Measurements from ENCODE around the gene TDRD9.

TDRD9 gene

DNA sequence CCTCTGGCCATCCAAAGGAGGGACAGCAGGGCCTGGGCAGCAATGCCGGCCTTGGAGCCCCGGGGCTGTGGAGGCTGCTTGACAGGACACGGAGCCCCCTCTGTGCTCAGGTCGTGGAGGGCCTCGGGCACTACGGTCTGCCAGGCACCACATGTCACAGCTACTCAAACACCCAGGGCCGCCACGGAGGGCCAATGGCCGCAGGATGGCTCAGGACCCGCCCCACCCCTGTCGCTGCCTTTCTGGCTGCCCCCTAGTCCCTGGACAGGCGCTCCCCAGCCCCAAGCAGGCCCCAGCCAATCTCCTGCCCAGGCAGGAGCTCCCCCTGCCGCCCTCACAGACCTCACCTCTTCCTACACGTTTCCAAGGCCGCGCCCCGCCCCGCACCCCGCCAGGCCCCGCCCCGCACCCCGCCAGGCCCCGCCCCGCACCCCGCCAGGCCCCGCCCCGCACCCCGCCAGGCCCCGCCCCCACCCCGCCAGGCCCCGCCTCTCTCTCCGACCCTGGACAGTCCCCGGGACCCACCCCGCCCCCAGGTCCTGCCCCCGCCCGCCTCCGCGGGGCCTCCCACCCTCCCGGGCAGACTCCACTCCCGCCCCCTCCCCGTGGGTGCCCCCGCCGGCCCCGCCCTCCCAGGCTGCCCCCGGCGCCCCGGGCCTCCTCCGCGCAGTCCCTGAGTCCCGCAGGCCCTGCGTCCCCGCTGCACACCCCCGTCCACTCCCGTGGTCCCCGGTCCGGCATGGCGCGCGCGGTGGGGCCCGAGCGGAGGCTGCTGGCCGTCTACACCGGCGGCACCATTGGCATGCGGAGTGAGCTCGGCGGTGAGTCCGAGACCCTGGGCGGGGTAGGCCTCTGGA lies 157.0 kb downstream of the TDRD9 start, which contains the start of gene ASPG:
Gene ASPG, plus strand, starts transcription at position 669 of the 857 bp plus-strand sequence. Its CDS starts 71 bp downstream, at position 740.
- Histone ChIP-seq H3K9me2 (ENCODE audit: low read depth, low read length) (no peaks in the 10 kb centered on the region), H4K20me1 (ENCODE audit: insufficient read depth, low read length) (no peaks in the 10 kb centered on the region), H3K4me2 (ENCODE audit: low read length) (no peak within 1 kb of the TSS), H3F3A (ENCODE audit: insufficient read depth, low read length) (no peaks in the 10 kb centered on the region), H3K4me3 (ENCODE audit: low read depth, low read length, poor library complexity, severe bottlenecking) (no peak within 1 kb of the TSS), H3K79me2 (ENCODE audit: insufficient read depth, low read length) (no peaks in the 10 kb centered on the region), H3K36me3 (ENCODE audit: insufficient read depth, low read length) (no peaks in the 10 kb centered on the region), H3K9me3 (ENCODE audit: low read length) (no peaks in the 10 kb centered on the region), H3K27ac (ENCODE audit: low read depth, low read length, poor library complexity, severe bottlenecking) (no peak within 1 kb of the TSS), H3K27me3 (ENCODE audit: insufficient read depth, low read length) (no peaks in the 10 kb centered on the region), H3K9ac (ENCODE audit: low read length) (no peak within 1 kb of the TSS), H3K4me1 (ENCODE audit: insufficient read depth, low read length, severe bottlenecking) (no peaks in the 10 kb centered on the region), H2AFZ (ENCODE audit: low read length) (no peak within 1 kb of the TSS)
- no peak for TF ChIP-seq EZH2 (IDR thresholded peaks at IDR 0.05; ENCODE audit: borderline replicate concordance, low read length)
- no peak for TF ChIP-seq CTCF (IDR thresholded peaks at IDR 0.05; ENCODE audit: low read length)

DNA sequence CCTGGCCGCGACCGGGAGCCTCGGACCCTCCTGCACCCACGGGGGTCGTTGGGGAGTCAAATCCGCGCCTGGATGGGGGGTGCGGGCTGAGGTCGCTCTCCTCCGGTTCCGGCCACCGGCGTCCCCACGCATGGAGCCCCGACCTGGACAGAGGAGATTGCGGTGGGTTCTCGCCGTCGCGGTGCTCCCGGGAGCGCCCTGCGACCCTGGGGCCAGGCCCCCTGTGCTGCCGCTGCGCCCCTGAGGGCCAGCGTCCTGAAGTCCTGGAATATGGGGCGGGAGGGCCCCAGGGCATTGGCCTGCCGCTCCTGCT lies 157.6 kb downstream of the TDRD9 start:
- no peak for TF ChIP-seq CTCF (IDR thresholded peaks at IDR 0.05; ENCODE audit: low read length)
- TF ChIP-seq EZH2 (IDR thresholded peaks at IDR 0.05; ENCODE audit: borderline replicate concordance, low read length), result no peak
- no peak overlapping the region for H3K4me2 ChIP-seq (ENCODE audit: low read length)
- no peak overlapping the region for H2AFZ ChIP-seq (ENCODE audit: low read length)
- no peaks in the 10 kb centered on the region for H3F3A ChIP-seq (ENCODE audit: insufficient read depth, low read length)
- no peaks in the 10 kb centered on the region for H4K20me1 ChIP-seq (ENCODE audit: insufficient read depth, low read length)
- H3K27me3 ChIP-seq (ENCODE audit: insufficient read depth, low read length), result no peaks in the 10 kb centered on the region
- no peak overlapping the region for H3K4me3 ChIP-seq (ENCODE audit: low read depth, low read length, poor library complexity, severe bottlenecking)
- no peak overlapping the region for H3K9ac ChIP-seq (ENCODE audit: low read length)
- H3K27ac ChIP-seq (ENCODE audit: low read depth, low read length, poor library complexity, severe bottlenecking), result no peak overlapping the region
- no peaks in the 10 kb centered on the region for H3K9me3 ChIP-seq (ENCODE audit: low read length)
- H3K36me3 ChIP-seq (ENCODE audit: insufficient read depth, low read length), result no peaks in the 10 kb centered on the region
- H3K4me1 ChIP-seq (ENCODE audit: insufficient read depth, low read length, severe bottlenecking), result no peaks in the 10 kb centered on the region
- no peaks in the 10 kb centered on the region for H3K79me2 ChIP-seq (ENCODE audit: insufficient read depth, low read length)
- no peaks in the 10 kb centered on the region for H3K9me2 ChIP-seq (ENCODE audit: low read depth, low read length)

- no peak overlapping the region for H3K4me3 ChIP-seq (ENCODE audit: low read depth, low read length, poor library complexity, severe bottlenecking)
- no peak overlapping the region for H3K27ac ChIP-seq (ENCODE audit: low read depth, low read length, poor library complexity, severe bottlenecking)
- H4K20me1 ChIP-seq (ENCODE audit: insufficient read depth, low read length), result no peaks in the 10 kb centered on the region
- no peak overlapping the region for H3K4me2 ChIP-seq (ENCODE audit: low read length)
- H3K4me1 ChIP-seq (ENCODE audit: insufficient read depth, low read length, severe bottlenecking), result no peaks in the 10 kb centered on the region
- no peaks in the 10 kb centered on the region for H3K36me3 ChIP-seq (ENCODE audit: insufficient read depth, low read length)
- no peaks in the 10 kb centered on the region for H3K27me3 ChIP-seq (ENCODE audit: insufficient read depth, low read length)
- no peaks in the 10 kb centered on the region for H3K9me3 ChIP-seq (ENCODE audit: low read length)
- no peaks in the 10 kb centered on the region for H3K79me2 ChIP-seq (ENCODE audit: insufficient read depth, low read length)
- no peak overlapping the region for H3K9ac ChIP-seq (ENCODE audit: low read length)
- H2AFZ ChIP-seq (ENCODE audit: low read length), result no peak overlapping the region
- TF ChIP-seq EZH2 (IDR thresholded peaks at IDR 0.05; ENCODE audit: borderline replicate concordance, low read length) (no peak), CTCF (IDR thresholded peaks at IDR 0.05; ENCODE audit: low read length) (no peak)
- H3F3A ChIP-seq (ENCODE audit: insufficient read depth, low read length), result no peaks in the 10 kb centered on the region
- no peaks in the 10 kb centered on the region for H3K9me2 ChIP-seq (ENCODE audit: low read depth, low read length)
These were observed 158.0 kb downstream of the TDRD9 start for GRCh38 chr14:104086210-104086660.
